ENCODE results near the gene TRAPPC14.

The TRAPPC14 gene

GRCh38 chr7:100111914-100112313 is 46.6 kb downstream of the TRAPPC14 start:
- Mint-ChIP-seq H3K36me3 (ENCODE audit: low read depth) (peaks cover 54% of the 10 kb centered on the region), H3K4me1 (no peaks in the 10 kb centered on the region), H3K27ac (no peak overlapping the region), H3K27me3 (ENCODE audit: low read depth) (no peaks in the 10 kb centered on the region), H3K9me3 (no peaks in the 10 kb centered on the region), H3K4me3 (no peak overlapping the region)
- TF ChIP-seq, protein P1, sequence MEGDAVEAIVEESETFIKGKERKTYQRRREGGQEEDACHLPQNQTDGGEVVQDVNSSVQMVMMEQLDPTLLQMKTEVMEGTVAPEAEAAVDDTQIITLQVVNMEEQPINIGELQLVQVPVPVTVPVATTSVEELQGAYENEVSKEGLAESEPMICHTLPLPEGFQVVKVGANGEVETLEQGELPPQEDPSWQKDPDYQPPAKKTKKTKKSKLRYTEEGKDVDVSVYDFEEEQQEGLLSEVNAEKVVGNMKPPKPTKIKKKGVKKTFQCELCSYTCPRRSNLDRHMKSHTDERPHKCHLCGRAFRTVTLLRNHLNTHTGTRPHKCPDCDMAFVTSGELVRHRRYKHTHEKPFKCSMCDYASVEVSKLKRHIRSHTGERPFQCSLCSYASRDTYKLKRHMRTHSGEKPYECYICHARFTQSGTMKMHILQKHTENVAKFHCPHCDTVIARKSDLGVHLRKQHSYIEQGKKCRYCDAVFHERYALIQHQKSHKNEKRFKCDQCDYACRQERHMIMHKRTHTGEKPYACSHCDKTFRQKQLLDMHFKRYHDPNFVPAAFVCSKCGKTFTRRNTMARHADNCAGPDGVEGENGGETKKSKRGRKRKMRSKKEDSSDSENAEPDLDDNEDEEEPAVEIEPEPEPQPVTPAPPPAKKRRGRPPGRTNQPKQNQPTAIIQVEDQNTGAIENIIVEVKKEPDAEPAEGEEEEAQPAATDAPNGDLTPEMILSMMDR (IDR thresholded peaks at IDR 0.05; ENCODE audit: unreplicated experiment in 3 of 3), result no peak

- H3K4me3 Mint-ChIP-seq, result no peak overlapping the region
- peaks cover 53% of the 10 kb centered on the region for H3K36me3 Mint-ChIP-seq (ENCODE audit: low read depth)
- no peaks in the 10 kb centered on the region for H3K4me1 Mint-ChIP-seq
- no peaks in the 10 kb centered on the region for H3K9me3 Mint-ChIP-seq
- TF ChIP-seq, protein P1 (IDR thresholded peaks at IDR 0.05; ENCODE audit: unreplicated experiment in 3 of 3), result no peak
- H3K27me3 Mint-ChIP-seq (ENCODE audit: low read depth), result no peaks in the 10 kb centered on the region
- H3K27ac Mint-ChIP-seq, result no peak overlapping the region
These were observed 47.4 kb downstream of the TRAPPC14 start for GRCh38 chr7:100111156-100111555.

- H3K4me1 Mint-ChIP-seq, result no peaks in the 10 kb centered on the region
- H3K36me3 Mint-ChIP-seq (ENCODE audit: low read depth), result peaks cover 56% of the 10 kb centered on the region
- TF ChIP-seq, protein P1 (IDR thresholded peaks at IDR 0.05; ENCODE audit: unreplicated experiment in 3 of 3), result no peak
These were observed 48.9 kb downstream of the TRAPPC14 start for GRCh38 chr7:100109521-100110163.

GRCh38 chr7:100107890-100108289 is 50.6 kb downstream of the TRAPPC14 start:
- H3K4me1 Mint-ChIP-seq, result no peaks in the 10 kb centered on the region
- H3K4me3 Mint-ChIP-seq, result no peak overlapping the region
- H3K36me3 Mint-ChIP-seq (ENCODE audit: low read depth), result peaks cover 54% of the 10 kb centered on the region
- TF ChIP-seq, protein P1 (IDR thresholded peaks at IDR 0.05; ENCODE audit: unreplicated experiment in 3 of 3), result no peak
- H3K27me3 Mint-ChIP-seq (ENCODE audit: low read depth), result no peaks in the 10 kb centered on the region
- peak overlapping the region in 1 of 3 experiments; percentile 58 for H3K27ac Mint-ChIP-seq
- H3K9me3 Mint-ChIP-seq, result no peaks in the 10 kb centered on the region

More at GRCh38 chr7:100109521-100110163, 48.9 kb downstream of the TRAPPC14 start:
- Mint-ChIP-seq H3K27me3 (ENCODE audit: low read depth) (no peaks in the 10 kb centered on the region), H3K4me3 (no peak overlapping the region), H3K9me3 (no peaks in the 10 kb centered on the region), H3K27ac (no peak overlapping the region)

GRCh38 chr7:100107125-100107737 is 51.3 kb downstream of the TRAPPC14 start:
- TF ChIP-seq, protein P1 (IDR thresholded peaks at IDR 0.05; ENCODE audit: unreplicated experiment in 3 of 3), result no peak
- no peaks in the 10 kb centered on the region for H3K9me3 Mint-ChIP-seq

DNA sequence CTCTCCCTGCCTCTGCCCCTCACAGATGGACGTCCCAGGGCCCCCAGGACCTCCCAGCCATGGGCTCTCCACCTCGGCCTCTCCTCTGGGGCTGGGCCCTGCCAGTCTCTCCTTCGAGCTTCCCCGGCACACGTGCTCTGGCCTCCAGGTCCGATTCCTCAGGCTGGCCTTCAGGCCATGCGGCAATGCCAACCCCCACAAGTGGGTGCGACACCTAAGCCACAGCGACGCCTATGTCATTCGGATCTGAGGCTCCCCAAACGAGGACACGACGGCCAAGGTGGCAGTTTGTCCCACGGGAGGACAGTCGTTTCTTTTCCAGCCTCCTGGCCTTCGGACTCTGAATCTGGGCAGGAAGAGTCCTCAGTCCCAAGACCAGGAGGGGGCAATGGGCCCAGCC is 51.9 kb downstream of the TRAPPC14 start:
- Mint-ChIP-seq H3K36me3 (ENCODE audit: low read depth) (peaks cover 49% of the 10 kb centered on the region), H3K4me3 (no peak overlapping the region), H3K27me3 (ENCODE audit: low read depth) (no peaks in the 10 kb centered on the region), H3K4me1 (no peaks in the 10 kb centered on the region), H3K27ac (no peak overlapping the region), H3K9me3 (no peaks in the 10 kb centered on the region)
- TF ChIP-seq, protein P1 (IDR thresholded peaks at IDR 0.05; ENCODE audit: unreplicated experiment in 3 of 3), result no peak

More at GRCh38 chr7:100107125-100107737, 51.3 kb downstream of the TRAPPC14 start:
- no peak overlapping the region for H3K27ac Mint-ChIP-seq
- H3K4me3 Mint-ChIP-seq, result no peak overlapping the region
- peaks cover 50% of the 10 kb centered on the region for H3K36me3 Mint-ChIP-seq (ENCODE audit: low read depth)
- H3K27me3 Mint-ChIP-seq (ENCODE audit: low read depth), result no peaks in the 10 kb centered on the region
- H3K4me1 Mint-ChIP-seq, result no peaks in the 10 kb centered on the region
